ENCODE data around the gene ZNF576.
"Not testable (repeated sequence)": the region's sequence is repeated elsewhere in the genome, so short reads cannot be mapped to it uniquely, and the experiment has no call there.

ZNF576 gene

DNA sequence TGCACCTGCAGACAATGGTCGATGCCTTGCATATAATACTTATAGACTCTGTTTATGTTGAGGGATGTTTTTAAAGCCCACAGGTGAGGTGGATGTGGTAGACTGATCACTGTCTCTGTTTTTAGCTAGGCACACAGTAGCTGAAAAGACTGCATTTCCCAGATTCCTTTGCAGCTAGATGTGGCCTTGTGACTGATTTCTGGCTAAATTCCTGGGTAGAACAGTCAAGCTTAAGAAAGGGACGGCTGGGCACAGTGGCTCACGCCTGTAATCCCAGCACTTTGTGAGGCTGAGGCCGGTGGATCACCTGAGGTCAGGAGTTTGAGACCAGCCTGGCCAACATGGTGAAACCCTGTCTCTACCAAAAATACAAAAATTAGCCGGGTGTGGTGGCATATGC, 3.9 kb downstream of the ZNF576 start:
- not testable (repeated sequence) for DNase-seq

DNA sequence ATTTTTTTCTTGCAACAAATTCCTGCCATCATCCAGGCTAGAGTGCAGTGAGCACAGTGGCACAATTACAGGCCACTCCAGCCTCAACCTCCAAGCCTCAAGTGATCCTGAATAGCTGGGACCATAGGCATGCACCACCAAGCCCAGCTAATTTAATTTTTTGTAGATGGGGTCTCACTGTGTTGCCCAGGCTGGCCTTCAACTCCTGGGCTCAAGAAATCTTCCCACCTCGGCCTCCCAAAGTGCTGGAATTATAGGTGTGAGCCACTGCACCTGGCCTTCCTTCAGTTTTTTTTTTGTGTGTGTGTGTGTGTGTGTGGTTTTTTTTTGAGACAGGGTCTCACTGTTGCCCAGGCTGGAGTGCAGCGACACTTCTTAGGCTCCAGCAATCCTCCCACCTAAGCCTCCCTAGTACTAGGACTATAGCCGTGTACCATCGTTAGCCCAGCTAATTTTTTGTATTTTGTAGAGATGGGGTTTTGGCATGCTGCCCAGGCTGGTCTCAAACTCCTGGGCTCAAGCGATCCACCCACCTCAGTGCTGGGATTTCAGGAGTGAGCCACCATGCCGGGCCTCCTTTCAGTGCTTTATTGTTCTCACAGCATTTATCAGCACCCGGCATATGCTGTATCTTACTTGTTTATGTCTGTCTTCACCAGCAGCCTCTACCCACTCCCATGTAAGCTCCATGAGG, 9.6 kb downstream of the ZNF576 start:
- no peak for DNase-seq

DNA sequence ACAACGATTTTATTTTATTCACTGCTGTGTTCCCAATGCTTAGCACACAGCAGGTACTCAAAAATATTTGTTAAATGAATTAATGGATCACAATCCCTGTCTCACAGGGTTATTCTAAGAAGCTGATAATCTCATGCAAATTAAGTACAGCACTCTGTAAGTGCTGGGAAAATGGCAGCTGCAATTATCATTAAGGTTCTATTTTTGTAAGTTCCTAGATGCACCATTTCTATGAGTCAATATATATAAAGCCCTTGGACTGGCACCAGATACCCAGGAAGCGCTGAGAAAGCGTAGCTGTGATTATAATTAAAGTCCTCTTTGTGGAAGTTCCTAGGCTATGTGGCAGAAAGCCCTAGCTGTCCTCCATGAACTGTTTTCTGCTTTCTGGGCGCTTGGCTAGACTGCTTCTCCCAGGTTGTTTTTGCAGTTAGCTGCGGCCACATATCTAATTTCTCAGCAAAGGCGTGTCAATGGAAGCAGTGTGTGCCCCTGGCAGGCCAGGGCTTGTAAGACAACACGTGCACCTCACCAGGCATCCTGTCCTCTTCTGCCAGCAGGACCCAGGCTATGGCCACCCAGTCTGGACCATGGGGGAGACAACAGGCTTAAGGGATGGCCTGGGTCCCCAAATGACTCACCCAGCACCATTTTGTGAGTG, 10.3 kb downstream of the ZNF576 start:
- DNase-seq = no peak

DNA sequence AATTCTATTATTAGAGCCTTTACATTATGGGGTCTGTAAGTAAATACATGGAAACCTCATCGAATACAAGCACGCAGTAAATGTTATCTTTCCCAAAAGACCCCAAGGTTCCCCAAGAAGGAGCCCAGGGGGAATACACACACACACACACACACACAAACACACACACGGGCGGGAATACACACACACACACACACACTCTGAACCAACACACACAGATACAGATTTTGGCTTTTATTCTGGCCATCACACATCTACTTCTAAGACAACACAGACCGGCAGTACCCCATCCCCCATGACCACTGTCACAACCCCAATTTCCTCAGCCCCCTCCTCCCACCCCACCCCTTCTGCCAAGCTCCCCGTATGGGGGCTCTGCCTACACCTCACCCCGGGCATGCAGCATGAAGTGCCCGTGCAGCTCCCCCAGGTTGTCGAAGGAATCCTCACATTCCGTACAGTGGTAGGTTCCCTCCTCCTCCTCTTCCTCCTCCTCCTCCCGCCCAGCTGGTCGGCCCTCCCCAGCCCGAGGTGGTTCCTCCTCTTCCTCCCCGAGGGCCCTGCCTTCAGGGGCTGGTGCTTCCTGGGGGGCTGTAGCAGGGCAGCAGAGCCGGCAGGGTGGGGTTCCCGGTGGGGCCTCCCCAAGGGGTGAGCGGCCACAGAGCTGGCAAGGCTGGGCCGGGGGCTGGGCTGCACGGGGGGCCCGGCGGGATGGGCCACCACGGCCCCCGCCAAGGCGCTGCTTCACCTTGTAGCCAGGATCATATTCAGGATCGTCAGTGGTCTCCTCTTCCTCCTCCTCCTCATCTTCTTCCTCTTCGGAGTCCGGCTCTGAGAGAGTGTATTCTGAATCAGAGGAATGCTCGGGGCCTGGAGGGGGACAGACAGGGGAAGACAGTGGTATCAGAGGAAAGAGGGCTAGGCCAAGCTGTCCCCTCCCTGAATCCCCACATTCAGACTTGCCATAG, 11.1 kb downstream of the ZNF576 start:
- DNase-seq = no peak

DNA sequence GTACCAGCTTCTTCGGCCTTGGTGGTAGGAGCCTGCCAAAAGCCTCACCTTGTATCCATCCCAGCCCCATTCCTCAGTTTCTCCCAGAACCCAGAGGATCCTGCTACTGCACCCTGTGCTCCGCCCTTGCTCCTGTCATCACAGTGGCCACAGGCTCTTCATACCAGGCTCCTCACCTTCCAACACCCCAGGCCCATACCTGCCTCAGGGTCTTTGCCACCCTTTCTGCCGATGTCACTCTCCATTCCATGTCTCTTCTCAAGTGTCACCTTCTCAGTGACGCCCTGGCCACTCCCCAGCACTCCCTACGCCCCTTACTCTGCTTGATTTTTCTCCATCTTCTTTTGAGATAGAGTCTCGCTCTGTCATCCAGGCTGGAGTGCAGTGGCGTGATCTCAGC, 13.5 kb downstream of the ZNF576 start:
- DNase-seq = no peak

DNA sequence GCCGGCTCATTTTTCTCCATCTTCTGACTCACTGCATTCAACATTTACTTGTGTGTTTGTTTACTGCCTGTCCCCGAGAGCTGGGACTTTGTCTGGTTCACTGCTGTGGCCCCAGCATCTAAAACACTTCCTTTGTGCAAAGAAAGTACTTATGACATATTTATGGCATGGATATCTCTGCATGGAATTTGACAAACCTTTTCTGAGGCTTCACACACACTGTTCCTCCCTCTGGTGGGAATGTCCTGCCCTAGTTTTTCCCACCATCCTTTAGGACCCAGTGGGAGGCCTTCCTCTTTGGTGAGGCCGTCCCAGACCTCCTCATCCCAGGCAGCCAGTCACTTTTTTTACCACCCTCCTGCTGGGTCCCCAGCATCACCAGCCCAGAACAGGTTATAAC, 14.1 kb downstream of the ZNF576 start:
- DNase-seq = no peak

DNA sequence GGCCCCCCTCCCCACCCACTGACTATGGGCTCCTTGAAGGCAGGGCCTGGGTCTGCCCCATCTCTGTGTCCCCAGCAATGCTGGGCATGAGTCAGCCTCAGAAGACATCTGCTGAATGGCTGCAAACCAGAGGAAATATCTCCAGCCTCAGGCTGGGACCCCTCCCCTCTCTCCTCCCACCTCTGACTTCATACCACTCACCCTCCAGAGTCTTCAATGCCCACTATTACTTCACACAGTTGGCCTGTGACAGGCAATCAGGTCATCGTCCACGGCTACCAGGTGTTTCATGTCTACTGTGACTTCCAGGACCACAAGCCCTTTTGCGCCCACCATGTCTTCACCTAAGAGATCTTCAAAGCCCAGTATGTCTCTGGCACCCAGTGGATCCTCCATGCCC, 15.4 kb downstream of the ZNF576 start, which contains the start of gene SRRM5:
SRRM5 (plus strand) TSS at position 301 of the 400 bp plus-strand sequence; CDS start at position 335, 34 bp downstream.
- no peak for DNase-seq

DNA sequence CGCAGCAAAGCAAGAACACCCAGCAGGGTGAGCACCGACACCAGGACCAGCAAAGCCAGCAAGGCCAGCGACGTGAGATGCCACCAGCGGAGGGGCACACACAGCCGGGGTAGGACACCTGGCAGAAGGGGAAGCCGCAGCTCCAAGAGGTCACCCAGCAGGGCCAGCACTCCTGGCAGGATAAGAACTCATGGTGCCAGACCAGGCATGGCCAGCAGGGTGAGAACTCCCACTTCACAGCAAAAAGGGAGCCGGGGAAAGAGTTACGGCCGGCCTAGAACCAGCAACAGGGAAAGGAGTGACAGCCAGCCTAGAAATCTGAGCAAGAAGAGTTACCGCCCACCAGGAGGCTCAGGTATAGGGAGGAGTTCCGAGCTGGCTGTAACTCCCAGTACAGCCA, 16.0 kb downstream of the ZNF576 start:
- DNase-seq = no peak

DNA sequence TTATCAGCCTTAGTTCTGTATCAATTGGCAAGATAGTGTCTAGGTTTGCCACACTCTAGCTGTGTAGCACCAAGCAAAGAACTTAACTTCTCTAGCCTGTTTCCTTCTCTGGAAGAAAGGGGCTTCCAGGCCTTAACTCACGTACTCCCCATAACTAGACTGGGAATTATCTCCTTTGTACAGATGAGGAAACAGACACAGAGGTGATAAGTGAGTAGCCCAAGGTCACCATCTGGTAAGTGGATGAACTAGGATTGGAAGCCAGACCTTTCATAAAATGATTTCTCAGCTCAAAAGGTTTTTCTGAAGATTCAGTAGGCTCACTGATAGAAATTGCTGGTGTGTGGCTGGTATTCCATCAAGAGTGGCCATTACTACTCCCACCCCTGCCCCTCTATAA, 19.9 kb downstream of the ZNF576 start:
- no peak for DNase-seq

DNA sequence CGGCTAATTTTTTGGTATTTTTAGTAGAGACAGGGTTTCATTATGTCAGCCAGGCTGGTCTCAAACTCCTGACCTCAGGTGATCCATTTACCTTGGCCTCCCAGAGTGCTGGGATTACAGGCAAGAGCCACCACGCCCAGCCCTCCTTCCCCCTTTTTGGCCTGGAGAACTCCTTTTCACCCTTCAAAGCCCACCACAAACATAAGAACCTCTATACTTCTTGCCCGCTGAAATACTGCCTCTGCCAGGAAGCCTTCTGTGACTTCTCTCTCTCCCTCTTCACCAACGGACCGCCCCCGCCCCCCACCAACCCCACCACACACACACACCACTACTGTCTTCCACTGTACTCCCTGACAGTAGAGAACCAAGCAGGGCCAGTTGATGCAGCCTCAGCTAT, 20.6 kb downstream of the ZNF576 start:
- DNase-seq = no peak

DNA sequence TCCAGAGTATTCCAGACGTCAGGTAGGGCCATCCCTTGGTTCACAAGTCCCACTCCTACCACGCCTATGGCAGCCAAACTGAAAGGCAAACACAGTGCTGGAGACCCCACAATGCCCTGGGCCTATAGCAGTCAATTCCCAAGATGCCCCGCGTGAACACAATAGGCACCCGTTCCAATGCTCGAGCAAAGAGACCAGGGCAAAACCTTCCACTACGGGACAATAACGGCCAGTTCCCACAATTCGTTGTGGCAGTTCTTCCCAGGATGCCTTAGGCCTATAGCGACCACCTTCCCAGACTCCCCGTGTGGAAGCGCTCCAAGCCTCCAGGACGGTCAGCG, 22.5 kb downstream of the ZNF576 start:
- no peak for DNase-seq

DNA sequence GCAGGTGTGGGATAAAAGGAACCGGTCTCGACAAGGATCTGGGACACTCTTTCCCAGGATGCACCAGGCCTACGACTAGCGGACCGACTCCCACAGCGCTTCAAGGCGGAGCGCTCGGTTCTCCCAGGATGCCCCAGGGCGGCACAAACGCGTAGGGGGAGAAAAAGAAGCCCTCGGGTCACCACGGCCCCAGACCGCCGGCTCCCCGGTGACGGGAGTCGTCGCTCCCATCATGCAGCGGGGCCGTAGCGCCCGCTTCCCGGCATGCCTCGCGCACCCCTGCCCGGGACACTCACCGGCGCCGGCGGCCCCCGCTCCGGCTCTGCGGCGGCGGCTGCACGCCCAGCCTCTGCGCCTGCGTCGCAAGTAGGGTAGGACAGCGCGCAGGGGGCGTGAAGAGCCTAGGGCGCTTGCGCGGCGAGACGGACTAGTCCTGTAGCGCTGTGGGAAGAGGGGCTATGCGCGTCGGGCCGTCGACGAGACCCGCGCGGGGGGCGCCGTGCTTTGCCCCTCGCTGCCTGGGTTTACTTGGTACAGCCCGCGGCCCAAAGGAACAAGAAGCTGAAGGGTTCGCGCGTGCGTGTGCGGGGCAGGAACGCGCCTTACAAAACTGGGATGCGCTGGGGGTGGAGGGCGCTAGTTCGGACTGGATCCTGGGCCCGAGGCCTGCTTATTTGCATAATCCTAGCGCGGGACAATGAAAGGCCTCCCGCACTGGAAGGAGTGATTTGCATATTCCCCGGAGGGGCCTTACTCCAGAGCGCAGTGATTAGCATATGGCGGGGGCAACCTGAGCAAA, 23.1 kb downstream of the ZNF576 start, which contains the start of gene ZNF428:
ZNF428 (minus strand) TSS at position 368 of the 799 bp plus-strand sequence. CDS start 5,325 bp downstream, outside the sequence.
- DNase-seq = peak; percentile 90 to 92

DNA sequence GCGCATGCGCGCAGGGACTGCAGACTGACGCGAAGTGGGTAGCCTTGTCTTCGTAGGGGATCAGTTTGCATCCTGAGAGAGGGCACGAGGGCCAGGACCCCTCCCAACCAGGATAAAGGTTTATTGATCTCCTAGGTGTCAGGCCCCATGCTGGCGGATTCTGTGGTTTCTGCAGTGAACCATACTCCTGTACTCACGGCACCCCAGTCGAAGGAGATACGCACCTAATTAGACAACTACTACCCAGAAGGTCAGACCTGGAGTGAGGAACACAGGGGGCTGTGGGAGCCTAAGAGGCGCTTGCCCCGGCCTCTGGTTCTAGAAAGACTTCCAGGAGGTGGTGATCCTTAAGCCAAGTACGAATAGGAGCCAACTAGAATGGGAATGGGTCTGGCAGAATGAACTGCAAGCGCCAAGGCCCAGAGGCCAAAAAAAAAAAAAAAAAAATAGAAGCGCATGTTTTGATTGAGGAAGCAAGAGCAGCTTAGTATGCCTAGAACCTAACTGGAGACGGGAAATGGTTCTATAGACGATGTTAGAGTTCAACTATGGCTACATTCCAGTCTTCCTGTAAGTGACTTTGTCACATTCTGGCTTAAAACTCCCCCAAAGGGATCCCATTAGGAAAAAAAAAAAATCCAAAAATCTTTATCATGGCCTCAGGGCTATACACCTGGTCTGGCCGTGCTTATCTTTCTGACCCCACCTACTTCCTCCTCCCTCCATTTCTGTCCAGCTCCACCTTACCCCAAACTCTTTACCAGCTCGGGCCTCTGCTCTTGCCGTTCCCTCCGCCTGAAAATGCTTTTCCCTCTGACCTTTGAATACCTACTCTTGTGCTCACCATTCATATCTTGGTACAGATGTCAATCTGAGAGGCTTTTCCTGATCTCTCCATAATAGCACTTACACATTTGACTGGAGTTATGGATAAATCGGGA, 23.9 kb downstream of the ZNF576 start:
- DNase-seq = no peak

DNA sequence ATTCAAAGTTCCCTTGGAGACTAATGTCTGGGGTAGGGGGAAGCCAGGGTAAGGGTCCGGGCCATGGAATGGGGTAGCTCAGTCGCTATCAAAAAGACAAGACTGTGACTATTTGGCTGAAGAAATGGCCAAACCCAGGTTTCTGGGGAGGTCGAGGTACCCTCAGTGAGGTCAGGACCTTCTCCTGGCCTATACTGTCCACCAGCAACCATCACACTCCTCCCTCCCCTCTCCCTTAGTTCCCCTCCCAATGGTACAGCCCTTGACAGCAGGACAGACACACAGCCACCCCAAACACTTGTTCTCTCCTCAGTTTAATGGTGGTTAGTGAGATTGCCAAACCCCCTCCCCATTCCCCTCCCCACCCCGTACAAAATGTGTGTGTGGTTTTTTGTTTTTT, 25.7 kb downstream of the ZNF576 start:
- no peak for DNase-seq

DNA sequence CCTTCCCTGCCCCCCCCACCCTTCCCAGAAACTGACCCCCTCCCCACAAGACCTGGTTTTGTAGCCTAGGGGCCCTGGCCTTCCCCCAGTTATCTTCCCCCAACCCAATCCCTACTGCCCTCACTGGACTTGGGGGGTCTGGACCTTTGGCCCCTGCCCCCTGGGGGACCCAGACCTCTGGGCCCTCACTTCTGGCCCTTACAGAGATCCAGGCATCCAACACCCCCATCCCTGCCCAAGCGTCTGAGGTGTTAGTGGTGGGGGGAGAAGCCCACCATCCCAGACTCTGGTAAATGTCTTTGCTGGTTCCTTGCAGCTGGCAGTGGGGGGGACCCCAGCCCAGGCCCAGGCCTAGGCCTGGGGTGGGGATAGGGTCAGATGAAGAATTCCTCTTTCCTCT, 26.6 kb downstream of the ZNF576 start:
- DNase-seq = no peak

DNA sequence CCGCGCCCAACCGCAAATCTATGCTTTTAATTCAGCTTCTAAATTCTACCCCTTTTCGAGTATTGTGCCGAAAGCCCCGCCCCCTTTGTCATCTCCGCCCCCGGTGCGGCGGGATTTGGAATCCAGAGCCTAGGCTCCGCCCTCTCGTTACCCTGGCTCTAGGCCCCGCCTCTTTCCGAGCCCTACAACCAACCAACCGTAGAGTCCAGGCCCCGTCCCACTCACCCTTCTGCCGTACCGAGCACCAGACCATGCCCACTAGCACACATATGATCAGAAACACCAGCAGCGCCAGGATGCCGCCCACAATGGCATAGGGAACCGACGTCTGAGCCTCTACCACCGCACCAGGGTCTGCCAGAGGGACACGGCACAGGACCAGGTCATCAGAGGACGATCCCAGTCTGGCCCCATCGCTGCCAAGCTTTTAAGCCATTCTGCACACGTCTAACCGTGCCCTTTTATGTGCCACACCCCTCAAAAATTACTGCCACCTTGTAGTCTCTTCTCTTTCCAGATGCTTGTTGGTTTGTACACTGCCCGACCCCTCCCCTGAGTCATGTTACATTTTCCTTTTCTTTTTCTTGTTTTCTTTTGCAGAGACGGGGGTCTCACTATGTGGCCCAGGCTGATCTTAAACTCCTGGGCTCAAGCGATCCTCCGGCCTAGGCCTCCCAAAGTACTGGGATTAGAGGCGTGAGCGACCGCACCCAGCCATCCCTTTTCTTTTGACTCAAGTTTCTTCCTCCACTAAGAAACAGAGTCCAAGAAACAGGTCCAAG, 27.7 kb downstream of the ZNF576 start:
- peak in 1 of 2 experiments; percentile 45 for DNase-seq

DNA sequence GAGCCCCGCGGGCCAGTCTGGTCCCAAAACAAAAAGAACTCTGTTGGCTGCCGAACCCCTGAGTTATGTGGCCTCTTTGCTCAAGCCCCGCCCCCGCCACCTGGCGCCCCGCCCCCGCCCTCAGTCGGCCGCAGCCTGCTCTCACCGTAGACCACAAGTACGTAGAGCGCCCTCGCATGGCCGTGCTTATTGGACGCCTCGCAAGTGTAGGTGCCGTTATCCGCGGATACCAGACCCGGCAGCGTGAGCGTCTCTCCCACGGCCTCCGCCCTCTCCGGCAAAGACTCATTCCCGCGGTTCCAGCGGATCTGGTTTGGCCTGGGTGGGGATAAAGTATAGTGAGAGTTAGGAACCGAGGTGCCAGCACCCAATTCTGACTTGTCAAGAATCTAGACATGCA, 28.5 kb downstream of the ZNF576 start:
- peak; percentile 92 to 93 for DNase-seq

DNA sequence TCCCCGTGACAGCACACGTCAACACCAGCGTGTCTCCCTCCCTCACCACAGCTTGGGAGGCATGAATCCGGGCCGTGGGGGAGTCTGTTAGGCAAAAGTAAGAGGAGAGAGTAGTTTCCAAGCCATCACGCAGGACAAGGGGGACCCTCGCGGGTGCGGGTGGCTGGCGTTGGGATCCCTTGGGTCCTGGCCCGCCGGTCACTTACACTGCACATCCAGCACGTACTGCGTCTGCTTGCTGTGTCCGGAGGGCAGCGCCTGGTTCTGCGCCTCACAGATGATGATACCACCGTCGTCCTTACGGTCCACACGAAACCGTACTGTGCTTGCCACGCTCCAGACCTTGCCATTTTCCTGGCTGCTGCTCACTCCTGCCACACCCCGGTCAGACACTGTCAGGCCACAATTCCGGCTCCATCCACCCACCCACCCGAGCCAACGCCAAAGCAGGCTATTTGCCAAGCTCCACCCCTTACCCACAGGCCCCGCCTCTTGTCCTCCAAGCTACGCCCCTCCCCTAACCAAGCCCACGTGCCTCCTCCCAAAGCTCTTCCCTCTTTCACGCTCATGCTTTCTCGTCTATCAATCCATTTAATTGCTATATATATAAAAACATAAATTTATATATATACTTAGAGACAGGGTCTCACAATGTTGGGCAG, 29.7 kb downstream of the ZNF576 start:
- DNase-seq = peak; percentile 42 to 48

DNA sequence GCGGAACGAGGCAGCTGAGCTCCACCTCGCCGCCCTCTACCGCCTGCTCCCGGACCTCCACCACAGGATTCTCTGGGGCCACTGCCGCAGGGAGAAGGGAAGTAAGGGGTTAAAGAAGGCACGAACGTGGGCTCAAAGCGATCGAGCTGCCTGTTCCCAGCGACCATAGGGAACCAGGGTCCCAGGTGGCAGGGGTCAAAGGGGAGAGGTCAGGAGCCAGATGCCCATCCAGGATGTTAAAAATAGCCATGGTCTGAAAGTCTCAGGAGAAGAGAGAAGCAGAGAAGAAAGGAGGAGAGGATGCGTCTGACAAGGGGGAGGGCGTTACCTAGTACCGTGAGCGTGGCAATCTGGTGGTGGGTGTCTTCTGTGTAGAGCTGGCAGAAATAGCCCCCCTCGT, 30.4 kb downstream of the ZNF576 start:
- no peak for DNase-seq
